Left ventricle myocardium inferior (tissue), 1 donor: ENCODE results near the gene CHD6. TPM values are rescaled to one million over a fixed set of nuclear protein-coding genes. Genes with fewer than 3 reads are reported as not detected.

Experiments used
- DNase-seq: peaks from one replicate; pipeline ENCODE4 v3.0.0-alpha.2; 2020
- H3K27ac ChIP-seq: fragments of 200-600 bp; replicated peaks from 2 replicates; pipeline ENCODE4 v1.8.0; 2021
- H3K27me3 ChIP-seq: fragments of 200-600 bp; 2 replicates; pipeline ENCODE4 v1.8.0; 2021; ENCODE audit warnings: low read depth
- H3K36me3 ChIP-seq: fragments of 200-600 bp; 2 replicates; pipeline ENCODE4 v1.8.0; 2021
- H3K4me1 ChIP-seq: fragments of 200-600 bp; 2 replicates; pipeline ENCODE4 v1.8.0; 2021
- H3K4me3 ChIP-seq: fragments of 200-600 bp; 2 replicates; pipeline ENCODE4 v1.8.0; 2021; ENCODE audit warnings: mild to moderate bottlenecking, moderate library complexity
- H3K9me3 ChIP-seq: fragments of 200-600 bp; replicated peaks from 2 replicates; pipeline ENCODE4 v1.8.0; 2021
- intact Hi-C: fragments of 100-400 bp; cut with micrococcal nuclease; formaldehyde crosslinking; loops from one replicate; pipeline ENCODE4 v1.11.0; 2022
- total RNA-seq: library from RNA; stranded (reverse); fragmentation: NEBNext Ultra II Directional; extraction: Animal tissue kit (Norgen Biotek cat#: 25700); gene quantifications from one replicate; pipeline ENCODE4 v1.2.1, GENCODE V29; 2021
- TF ChIP-seq, protein P1 (sequence below): fragments of 200-600 bp; IDR thresholded peaks from 2 replicates; pipeline ENCODE4 v1.8.0; 2021; ENCODE audit warnings: antibody characterized with exemption, mild to moderate bottlenecking, borderline replicate concordance
- donor health status: DM: no; HTN: yes; CAD: no; lungs with severe emphysema.

Gene CHD6
- total RNA-seq, 1 donor from 2014 or later: 38.9 TPM

DNA sequence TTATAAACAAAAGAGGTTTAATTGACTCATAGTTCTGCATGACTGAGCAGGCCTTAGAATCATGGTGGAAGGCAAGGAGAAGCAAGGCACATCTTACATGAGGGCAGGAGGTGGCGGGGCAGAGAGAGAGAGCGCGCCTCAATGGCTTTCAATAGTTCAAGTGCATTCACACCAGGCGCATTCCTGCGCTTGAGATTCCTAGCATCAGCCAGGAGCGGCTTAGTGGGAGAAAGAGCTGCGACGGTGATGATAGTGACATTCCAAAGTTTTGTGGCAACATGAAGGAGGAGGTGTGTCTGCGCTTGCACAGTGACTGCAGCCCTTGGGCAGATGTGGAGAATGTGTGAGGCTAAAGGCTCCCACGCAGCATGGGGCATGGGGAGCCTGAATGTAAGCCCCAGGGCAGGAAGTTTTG is 226.6 kb downstream of the CHD6 start:
- Histone ChIP-seq H3K4me3 (no peak overlapping the region), H3K36me3 (no peaks in the 10 kb centered on the region), H3K27me3 (no peaks in the 10 kb centered on the region), H3K9me3 (no peaks in the 10 kb centered on the region), H3K27ac (peak overlapping the region; percentile 78), H3K4me1 (peaks cover 64% of the 10 kb centered on the region)
- DNase-seq: no peak
- TF ChIP-seq, protein P1, sequence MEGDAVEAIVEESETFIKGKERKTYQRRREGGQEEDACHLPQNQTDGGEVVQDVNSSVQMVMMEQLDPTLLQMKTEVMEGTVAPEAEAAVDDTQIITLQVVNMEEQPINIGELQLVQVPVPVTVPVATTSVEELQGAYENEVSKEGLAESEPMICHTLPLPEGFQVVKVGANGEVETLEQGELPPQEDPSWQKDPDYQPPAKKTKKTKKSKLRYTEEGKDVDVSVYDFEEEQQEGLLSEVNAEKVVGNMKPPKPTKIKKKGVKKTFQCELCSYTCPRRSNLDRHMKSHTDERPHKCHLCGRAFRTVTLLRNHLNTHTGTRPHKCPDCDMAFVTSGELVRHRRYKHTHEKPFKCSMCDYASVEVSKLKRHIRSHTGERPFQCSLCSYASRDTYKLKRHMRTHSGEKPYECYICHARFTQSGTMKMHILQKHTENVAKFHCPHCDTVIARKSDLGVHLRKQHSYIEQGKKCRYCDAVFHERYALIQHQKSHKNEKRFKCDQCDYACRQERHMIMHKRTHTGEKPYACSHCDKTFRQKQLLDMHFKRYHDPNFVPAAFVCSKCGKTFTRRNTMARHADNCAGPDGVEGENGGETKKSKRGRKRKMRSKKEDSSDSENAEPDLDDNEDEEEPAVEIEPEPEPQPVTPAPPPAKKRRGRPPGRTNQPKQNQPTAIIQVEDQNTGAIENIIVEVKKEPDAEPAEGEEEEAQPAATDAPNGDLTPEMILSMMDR: no peak
- intact Hi-C loops: no loop called here

GRCh38 chr20:41390889-41391288 is 227.3 kb downstream of the CHD6 start:
- no peaks in the 10 kb centered on the region for H3K36me3 ChIP-seq
- TF ChIP-seq, protein P1: no peak
- no peak overlapping the region for H3K27ac ChIP-seq
- H3K9me3 ChIP-seq: no peaks in the 10 kb centered on the region
- H3K4me3 ChIP-seq: no peak overlapping the region
- H3K4me1 ChIP-seq: peaks cover 61% of the 10 kb centered on the region
- intact Hi-C loops: no loop called here
- no peak for DNase-seq
- no peaks in the 10 kb centered on the region for H3K27me3 ChIP-seq

DNA sequence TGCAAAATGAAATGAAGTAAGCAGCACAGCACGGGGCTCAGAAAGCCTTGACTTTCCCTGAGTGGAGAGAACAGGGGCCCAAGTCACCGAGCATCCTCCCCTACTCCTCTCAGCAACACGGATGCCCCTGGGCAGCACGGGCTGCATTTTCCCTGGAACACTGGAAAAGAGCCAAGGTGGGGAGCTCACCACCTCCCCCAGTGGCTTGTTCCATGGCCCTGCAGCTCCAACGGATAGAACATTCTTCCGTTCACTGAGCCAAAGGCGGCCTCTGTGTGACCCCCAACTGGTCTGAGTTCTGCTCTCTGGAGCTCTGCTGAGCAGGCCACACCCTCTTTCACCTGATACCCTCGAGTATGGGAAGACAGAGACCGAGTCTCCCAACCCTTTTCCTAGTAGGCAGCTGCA is 230.7 kb downstream of the CHD6 start:
- no peak for DNase-seq
- H3K27me3 ChIP-seq: no peaks in the 10 kb centered on the region
- H3K36me3 ChIP-seq: no peaks in the 10 kb centered on the region
- peaks cover 29% of the 10 kb centered on the region for H3K4me1 ChIP-seq
- H3K27ac ChIP-seq: peak overlapping the region; percentile 78
- TF ChIP-seq, protein P1: no peak
- no peaks in the 10 kb centered on the region for H3K9me3 ChIP-seq
- no peak overlapping the region for H3K4me3 ChIP-seq
- intact Hi-C loops: no loop called here

DNA sequence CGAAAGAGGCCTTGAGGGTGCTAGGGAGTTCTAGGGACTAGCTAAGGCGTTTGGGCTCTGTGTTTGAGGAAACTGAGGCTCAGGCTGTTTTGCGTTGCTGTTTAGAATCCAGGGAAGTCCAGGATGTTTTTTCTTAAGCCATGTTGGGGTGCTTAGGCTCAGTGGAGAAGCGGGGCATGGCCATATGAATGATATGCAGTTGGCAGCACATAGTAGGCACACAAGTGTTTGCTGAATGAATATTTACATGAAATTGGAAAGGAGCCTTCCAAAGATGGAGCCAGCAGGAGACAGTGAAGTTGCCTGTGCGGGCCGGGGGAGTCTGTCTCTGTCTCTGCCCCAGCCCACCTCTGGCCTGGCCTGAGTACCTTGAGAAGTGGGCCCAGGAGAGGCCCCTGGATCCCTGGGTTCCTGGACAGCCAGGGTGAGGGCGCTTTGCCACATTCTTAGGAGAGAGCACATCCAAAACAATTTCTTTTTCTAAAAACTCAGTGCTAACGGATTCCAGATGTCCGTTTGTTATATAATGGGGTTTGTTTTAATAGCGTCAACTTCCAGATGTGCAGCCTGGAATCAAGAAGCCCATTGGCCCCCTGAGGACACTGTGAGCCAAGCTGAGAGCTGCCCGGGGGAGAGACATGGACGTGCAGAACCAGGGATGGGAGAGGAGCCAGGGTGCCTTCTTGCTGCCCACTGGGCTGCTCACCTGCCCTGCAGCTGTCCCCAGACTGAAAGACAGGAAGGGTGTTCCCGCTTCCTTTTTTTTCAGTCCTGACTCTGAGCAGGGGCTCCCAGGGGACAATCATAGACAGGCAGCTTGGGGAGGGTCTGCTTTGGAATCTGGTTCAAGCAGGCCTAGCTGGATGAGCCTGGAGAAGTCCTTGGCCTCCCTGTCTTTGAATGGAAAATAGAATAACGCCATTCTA is 231.4 kb downstream of the CHD6 start:
- Histone ChIP-seq H3K27me3 (peaks cover 3% of the 10 kb centered on the region), H3K4me1 (peaks cover 22% of the 10 kb centered on the region), H3K27ac (peak overlapping the region; percentile 78), H3K36me3 (no peaks in the 10 kb centered on the region), H3K9me3 (no peaks in the 10 kb centered on the region), H3K4me3 (no peak overlapping the region)
- intact Hi-C loops: no loop called here
- DNase-seq: peak; percentile 74
- TF ChIP-seq, protein P1: no peak

GRCh38 chr20:41382791-41383305 is 235.3 kb downstream of the CHD6 start:
- no peak for DNase-seq
- H3K27ac ChIP-seq: peak overlapping the region; percentile 44
- no peak overlapping the region for H3K4me3 ChIP-seq
- H3K4me1 ChIP-seq: peaks cover 17% of the 10 kb centered on the region
- intact Hi-C loops: no loop called here
- TF ChIP-seq, protein P1: no peak
- no peaks in the 10 kb centered on the region for H3K9me3 ChIP-seq
- peaks cover 3% of the 10 kb centered on the region for H3K27me3 ChIP-seq
- no peaks in the 10 kb centered on the region for H3K36me3 ChIP-seq
